HG02943 (cell line): ENCODE data around the gene ADAMTSL1.

Source experiments
- ATAC-seq: cut with Tn5 transposase; IDR thresholded peaks from one replicate; pipeline ENCODE4 v1.9.1; 2021; ENCODE audit warnings: mild to moderate bottlenecking, low read depth, moderate library complexity; ENCODE audit not compliant: unreplicated experiment

ADAMTSL1 gene

DNA sequence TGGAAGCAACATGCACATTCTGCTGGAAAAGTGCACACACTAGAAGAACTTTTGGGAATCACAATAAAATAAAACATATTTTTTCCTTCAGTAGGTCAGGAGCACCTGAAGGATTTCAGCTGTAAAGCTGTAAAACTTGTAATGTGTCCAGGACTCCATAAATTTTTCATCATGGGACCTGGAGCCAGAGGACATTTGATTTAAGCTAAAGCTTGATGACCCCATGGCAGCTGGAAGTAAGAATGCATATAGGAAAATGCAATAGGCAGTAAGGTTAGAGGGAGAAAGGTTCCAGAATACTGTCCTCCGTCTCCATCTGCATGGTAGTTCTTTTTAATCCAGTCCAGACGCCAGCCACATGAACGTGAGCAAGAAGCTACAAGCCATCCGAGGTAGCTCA lies 166.0 kb downstream of the ADAMTSL1 start:
- no peak for ATAC-seq

DNA sequence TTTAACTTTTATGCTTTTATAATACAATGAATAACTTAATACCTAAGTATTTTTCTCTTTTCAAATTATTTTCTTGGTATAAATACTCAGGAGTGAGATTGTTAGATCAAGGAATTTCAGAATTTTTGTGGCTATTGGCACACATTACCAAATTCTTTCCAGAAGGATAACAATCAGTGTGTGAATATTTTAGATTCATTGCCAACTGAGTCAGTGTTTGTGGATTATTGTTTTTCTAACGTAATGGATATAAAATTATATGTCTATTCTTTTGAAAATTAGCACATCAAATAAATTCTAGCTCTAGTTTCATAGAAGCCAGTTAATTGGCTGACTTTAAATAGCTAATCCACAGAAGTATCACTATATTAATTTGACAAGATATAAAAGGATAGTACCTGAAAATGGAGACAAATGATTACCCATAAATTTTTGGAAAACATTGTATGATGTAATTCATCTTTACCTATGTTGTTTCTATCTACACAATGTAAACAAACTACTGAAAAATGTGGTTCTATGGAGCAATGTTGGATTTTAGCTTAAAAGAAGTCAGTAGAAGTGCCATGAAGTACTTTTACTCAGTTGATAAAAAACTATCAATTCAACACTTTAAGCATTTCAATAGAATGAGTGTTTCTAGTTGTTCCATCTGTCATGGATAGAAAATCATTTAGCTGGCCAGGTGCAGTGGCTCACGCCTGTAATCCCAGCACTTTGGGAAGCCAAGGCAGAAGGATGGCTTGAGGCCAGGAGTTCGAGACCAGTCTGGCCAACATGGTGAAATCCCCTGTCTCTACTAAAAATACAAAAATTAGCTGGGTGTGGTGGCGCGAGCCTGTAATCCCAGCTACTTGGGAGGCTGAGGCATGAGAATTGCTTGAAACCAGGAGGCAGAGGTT lies 185.1 kb downstream of the ADAMTSL1 start:
- no peak for ATAC-seq

DNA sequence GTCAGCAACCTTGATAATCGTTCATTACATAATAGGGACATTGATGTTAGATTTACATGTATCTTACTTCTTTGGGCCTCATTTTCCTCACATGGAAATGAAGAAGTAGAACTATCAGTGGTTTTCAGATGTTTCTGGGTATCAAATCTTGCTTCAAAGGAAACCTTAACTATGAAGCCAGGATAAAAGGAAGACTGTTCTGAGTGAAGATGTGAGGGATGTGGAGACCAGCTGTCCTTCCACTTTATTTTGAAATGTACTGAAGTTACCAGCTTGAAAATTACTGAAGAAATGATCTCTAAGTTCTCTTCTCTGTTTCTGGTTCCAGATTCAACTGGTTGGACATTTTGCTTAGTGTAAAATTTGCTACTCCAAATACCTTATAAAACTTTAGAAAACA lies 186.0 kb downstream of the ADAMTSL1 start:
- no peak for ATAC-seq

DNA sequence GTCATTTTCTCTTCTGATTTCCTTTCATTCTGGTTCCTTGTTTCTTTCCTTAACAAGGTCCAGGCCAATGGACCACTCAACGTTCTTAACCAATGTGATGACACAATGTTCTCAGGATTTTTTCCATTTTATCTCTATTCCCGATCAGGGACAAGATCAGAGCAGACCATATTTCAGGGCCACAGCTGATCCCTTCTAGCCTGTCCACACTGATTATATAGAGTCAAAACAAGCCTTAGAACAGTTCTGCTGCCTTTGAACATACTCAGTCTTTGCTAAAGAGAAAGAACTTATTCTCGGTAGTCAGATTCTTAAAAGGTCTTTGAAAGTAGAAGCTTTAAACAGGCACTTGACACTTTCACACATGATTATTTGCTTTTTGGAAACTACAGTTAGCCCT lies 188.4 kb downstream of the ADAMTSL1 start:
- no peak for ATAC-seq

GRCh38 chr9:18665947-18666346 lies 192.0 kb downstream of the ADAMTSL1 start:
- ATAC-seq, result no peak

DNA sequence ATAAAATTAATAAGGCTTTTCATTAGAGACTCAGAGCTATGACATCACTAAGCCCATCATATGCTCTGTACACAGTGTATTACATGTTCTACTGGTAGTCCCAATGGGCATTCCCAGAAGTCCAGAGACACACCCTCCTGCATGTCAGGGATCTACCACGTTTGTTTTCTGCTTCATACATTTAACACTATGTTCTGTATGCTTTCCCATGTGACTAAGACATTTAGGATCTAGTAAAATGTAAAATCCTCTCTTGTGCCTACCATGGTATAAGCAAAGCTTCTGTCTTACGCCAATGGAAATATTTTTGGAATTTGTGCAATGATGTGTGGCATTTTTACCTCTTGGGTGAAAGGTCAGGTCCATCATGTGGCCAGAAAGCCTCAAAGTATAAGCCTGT lies 192.4 kb downstream of the ADAMTSL1 start:
- no peak for ATAC-seq

DNA sequence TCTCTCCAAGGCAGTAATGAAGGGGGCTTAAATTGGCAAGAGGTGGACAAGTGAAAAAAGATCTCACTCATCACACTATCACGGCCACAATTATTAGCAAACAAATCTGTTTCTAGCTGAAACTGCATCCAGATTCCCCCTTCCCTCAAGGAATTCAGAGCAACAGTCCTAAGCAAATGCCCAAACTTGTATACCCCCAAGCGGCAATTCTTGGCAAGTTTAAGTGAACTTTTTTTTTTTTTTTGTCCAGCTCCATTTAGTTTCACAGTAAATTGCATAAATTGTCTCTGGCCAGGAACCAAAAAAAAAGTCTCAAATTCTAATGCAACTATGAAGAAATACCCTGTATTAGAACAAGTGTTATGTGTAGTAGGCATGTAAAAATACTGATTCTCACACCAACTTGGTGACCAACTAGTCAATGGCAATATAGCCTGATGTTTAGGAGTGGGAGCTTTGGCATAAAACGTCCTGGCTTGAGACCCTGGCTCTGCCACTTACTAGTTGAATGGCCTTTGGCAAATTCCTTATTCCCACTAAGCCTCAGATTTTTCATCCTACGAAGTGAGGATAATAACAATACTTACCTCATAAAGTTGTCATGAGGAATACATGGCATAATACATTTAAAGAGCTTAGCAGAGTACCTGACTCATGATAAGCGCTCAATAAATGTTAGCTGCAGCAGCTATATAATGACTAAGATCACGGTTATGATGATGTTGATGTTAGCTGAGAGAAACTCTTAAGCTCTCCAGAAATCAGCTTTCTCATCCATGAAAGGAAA lies 193.2 kb downstream of the ADAMTSL1 start:
- ATAC-seq, result no peak

DNA sequence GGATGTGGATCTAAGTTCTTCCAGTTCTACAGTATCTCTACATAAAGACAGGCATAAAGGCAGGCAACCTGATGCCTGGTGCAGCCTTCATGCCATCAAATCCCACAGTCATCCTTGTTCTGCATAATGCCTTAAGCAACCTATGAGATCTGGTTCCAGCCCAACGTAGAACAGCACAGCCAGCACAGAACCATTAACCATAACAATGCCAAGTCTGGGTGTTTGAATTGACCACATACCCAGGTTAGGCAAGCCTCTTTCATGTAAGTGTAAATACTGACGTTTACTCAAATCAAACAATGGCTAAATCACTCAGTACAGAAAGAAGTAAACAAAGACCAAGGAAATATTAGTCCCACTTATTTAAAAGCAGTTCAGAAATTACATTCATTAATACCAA lies 195.0 kb downstream of the ADAMTSL1 start:
- no peak for ATAC-seq

DNA sequence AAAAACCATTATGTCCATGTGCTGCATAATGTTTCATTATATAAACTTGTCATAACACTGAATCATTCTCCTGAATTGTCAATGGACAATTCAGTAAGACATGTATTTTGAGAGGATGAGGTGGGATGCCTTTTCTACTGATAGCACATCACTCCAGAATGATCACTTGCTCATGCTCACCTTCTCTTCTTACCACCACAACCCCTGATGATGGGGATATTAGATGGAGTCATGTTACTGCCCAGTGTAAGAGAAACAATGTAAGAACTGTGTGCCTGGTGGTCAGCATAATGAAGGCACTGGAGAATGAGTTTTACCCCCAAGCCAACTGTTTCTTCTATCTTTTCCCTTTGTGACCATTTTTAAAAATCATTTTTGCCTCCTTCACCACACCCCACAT lies 198.8 kb downstream of the ADAMTSL1 start:
- no peak for ATAC-seq

GRCh38 chr9:18673179-18673578 lies 199.2 kb downstream of the ADAMTSL1 start:
- no peak for ATAC-seq

DNA sequence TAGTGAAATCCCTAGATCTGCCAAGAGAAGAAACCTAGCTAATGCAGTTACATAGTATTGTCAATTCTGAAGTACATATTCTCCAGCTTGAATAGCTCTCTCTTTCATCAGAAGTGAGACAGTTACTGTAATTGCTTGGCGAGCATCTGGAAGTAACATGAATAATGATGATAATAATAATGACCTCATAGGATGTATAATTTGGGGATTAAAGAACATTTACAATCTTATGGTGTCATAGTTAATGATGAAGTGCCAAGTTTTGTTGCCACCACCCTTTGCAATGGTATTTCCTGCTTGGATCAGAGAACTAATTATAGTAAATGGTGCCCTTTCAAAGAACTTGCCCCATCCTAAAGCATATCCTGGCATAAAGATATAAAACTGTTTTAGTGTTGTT lies 201.4 kb downstream of the ADAMTSL1 start:
- ATAC-seq, result no peak

DNA sequence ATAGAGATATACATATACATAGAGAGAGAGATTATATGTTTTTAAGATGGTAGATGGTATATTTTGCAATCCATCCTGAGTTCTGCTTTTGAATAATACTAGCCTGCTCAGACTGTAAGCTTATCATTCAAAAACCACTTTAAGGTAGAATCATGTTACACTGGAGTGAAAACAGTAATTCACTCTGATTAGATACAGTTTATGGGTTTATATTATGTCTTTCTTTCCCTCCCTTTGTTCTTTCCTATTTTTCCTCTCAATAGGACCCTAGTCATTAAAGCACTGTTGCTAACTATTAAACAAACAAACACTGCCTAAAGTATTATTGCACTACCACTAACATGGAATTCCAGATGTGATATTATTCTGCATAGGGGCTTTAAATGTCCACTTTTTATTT lies 202.0 kb downstream of the ADAMTSL1 start:
- no peak for ATAC-seq

- ATAC-seq, result no peak
Observed at GRCh38 chr9:18676525-18676924, 202.6 kb downstream of the ADAMTSL1 start.

DNA sequence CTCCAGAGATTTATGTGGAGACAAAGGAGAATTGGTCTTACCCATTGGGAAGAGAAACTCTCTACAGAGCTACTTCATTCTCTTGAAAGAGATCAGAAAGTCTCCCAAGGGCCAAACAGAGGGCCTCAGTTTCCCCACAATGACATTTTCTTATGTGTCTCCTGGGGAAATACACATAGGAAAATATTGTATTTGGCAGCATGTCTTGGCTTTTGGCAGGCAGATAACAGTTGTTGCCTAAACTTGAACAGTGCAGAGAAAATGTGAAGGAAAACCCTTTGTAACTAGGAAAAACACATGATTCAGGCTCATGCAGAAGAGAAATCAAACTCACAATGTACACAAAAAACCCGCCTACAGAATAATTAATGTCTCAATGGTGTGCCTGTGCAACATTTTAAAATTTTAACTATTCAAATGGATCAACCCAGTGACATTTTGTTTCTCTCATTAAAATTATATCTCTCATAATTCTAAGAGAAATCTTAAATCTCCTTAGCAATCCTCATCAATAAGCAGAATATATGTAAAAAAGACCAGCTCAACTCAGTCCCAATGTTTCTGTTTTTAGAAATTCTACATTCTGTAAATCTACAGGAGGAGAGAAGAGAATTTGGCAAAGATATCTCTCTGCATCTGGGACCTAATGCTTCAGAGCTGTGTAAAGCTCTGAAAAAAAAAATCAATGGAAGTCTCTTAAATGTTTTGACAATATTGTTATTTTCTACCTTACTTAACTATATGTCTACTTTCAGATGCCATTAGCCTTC lies 205.1 kb downstream of the ADAMTSL1 start:
- no peak for ATAC-seq

DNA sequence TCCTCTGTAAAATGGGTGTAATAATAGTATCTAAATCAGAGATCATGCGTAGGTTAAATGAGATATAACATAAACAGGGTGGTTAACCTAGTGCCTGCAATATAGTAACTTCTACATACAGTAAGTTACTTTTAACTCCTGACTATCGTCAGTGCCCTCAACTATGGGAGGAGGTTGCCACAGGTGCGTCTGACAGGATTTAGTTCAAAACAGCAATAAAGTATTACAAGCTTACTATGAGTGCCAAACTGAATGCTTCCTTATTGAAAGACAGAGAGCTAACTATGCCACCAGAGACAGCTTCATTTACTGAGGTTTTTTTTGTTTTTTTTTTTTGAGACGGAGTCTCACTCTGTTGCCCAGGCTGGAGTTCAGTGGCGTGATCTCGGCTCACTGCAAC lies 209.0 kb downstream of the ADAMTSL1 start:
- ATAC-seq, result no peak

GRCh38 chr9:18683312-18683711 lies 209.4 kb downstream of the ADAMTSL1 start:
- ATAC-seq, result no peak

DNA sequence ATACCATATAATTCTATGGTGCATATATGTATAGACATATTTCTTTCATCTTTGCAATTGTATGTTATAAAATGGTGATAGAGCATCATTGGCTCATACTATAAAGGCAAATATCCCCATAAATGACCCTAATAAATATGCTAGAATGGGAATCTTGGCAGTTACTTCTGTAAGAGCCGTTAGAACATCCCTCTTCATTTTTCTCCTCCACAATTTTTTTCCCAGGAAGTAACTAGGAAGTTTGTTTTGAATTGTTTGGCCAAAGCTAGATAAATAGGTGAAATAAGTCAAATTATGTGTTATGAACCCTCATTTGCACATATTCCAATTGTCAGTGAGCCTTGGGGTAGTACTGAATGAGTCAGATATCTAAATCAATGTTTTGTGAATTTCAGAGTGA lies 209.9 kb downstream of the ADAMTSL1 start:
- ATAC-seq, result no peak

DNA sequence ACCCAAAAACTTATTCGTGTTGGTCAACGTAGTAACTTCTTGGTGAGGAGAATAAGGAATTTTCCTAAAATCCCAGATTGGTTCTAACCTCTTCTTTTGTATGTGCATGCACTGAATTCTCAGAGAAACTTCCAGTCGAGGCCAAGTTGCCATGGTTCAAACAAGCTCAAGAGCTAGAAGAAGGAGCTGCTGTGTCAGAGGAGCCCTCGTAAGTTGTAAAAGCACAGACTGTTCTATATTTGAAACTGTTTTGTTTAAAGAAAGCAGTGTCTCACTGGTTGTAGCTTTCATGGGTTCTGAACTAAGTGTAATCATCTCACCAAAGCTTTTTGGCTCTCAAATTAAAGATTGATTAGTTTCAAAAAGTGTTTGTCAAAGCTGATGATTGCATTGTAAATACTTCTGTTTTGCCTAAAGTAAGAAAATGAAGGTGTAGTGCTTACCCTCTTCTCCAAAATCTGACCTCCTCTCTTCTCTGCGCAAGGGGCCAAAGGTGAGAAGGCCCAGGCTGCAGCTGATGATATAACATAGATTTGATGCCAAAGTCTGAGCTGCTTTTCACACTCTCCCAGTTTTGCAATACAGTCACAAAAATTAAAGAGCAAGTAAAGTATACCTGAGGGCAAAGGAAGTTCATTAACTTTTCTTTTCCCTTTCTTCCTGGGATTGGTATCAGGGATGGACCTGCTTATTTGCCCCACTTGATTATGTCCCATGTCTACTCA lies 210.8 kb downstream of the ADAMTSL1 start:
- ATAC-seq, result no peak

- no peak for ATAC-seq
Observed at GRCh38 chr9:18688581-18689565, 214.9 kb downstream of the ADAMTSL1 start.
